GM21737 (cell line): ENCODE results near the gene SCUBE2.
"Not testable (repeated sequence)": the region's sequence is repeated elsewhere in the genome, so short reads cannot be mapped to it uniquely, and the experiment has no call there.

Experiments used
- ATAC-seq: cut with Tn5 transposase; IDR thresholded peaks from one replicate; pipeline ENCODE4 v1.9.1; 2021; ENCODE audit warnings: mild to moderate bottlenecking, moderate library complexity; ENCODE audit not compliant: unreplicated experiment

The SCUBE2 gene

DNA sequence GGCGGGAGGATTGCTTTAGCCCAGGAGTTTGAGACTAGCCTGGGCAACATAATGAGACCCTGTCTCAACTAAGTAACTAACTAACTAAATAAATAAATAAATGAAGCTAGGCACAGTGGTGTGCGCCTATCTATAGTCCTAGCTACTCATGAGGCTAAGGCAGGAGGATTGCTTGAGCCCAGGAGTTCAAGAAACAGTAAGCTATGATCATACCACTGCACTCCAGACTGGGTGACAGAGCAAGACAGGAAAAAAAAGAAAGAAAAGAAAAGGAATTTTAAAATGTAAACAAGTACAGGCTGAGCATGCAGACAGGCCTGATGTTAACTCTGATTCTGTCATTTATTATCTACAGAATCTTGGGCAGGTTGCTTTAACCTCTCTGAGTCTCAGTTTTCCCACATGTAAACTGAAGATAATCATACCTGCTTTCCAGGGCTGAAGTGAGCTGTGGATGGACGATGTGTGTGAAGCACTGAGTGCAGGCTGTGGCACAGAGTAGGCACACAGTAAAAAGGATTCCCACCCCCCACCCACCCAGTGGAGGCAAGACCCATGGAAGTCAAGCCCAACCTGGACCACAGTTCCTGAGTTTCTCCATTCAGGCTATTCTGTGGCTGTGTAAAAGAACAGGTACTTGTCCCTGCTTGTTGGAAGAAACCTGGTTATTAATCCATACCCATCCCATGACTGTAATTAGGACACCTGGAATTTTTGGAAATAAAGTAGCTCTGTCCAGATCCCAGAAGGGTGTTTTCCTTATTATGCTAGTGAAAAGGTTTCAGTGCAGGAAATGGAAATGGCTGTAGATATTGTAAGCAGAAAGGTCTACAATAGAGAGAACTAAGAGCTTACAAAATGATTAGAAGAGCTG, 18.7 kb upstream of the SCUBE2 start:
- ATAC-seq: no peak

DNA sequence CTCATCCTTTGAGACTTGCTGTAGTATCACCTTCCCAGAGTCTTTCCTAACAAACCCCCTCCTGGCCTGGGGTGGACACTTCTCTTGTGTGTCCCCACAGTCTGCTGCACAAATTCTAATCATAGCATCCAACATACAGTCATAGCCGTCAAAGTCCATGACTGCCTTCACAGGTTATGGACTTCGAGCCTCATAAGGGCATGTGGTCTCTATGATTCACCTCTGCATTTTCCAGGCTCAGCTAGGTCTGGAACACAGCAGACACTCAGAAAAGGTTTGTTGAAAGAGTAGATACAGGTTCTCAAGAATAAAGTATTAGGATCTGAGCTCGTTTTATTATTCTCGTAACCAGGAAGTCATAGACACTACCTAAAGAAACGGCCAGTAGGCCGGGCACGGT, 13.2 kb upstream of the SCUBE2 start:
- no peak for ATAC-seq

DNA sequence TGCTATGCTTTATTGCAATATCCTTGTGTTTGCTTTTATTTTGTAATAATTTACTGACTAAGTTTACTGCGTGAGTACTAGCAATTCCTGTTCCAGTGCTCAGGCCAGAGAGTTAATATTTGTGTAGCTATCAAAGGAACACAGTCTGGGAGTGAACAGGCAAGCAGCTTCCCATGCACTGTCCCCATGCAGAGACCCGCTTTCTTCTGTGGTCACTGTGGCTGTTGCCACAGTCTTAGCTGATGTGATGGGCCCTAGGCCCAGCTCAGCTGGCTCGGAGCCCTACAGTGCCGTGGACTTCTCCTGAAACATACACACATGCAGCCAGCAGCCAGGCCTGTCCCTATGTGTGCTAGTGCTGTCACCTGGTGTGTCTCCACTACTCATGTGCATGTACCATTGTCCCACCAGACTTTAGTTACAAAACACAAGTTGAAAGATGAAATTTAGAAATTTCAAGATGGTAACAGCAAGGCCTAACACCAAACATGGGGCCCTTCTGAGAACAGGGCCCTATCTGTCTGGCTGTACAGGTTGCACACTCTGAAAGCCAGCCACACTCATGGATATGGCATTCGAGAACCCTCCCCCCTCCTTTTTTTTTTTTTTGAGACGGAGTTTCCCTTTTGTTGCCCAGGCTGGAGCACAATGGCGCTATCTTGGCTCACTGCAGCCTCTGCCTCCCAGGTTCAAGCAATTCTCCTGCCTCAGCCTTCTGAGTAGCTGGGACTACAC, 12.3 kb upstream of the SCUBE2 start:
- no peak for ATAC-seq

- no peak for ATAC-seq
Observed at GRCh38 chr11:9099617-9100016, 8.2 kb upstream of the SCUBE2 start.

DNA sequence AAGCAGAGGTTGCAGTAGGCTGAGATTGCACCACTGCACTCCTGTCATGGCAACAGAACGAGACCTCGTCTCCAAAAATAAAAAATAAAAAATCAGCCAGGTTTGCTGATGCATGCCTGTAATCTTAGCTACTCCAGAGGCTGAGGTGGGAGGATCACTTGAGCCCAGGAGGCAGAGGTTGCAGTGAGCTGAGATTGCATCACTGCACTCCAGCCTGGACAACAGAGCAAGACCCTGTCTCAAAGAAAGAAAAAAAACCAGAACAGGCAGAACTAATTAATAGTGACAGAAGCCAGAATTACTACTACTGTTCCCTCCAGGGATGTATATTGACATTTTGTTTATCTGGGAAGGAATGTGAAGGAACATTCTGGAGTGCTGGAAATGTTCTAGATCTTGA, 7.1 kb upstream of the SCUBE2 start:
- ATAC-seq: not testable (repeated sequence)

DNA sequence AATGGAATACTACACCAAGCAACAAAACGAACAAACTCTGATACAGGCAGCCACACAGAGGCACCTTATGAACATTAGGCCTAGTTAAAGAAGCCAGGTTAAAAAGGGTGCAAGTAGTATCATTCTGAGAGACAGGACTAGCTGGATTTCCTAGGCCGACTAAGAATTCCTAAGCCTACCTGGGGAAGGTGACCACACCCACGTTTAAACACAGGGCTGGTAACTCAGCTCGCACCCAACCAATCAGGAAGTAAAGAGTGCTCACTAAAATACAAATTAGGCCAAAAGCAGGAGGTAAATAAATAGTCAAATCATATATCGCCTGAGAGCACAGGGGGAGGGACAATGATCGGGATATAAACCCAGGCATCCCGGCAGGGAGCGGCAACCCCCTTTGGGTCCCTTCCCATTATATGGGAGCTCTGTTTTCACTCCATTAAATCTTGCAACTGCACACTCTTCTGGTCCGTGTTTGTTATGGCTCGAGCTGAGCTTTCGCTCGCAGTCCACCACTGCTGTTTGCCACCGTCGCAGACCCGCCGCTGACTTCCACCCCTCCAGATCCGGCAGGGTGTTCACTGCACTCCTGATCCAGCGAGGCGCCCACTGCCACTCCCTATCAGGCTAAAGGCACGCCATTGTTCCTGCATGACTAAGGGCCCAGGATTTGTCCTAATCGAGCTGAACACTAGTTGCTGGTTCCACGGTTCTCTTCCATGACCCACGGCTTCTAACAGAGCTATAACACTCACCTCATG, 6.0 kb upstream of the SCUBE2 start:
- not testable (repeated sequence) for ATAC-seq

DNA sequence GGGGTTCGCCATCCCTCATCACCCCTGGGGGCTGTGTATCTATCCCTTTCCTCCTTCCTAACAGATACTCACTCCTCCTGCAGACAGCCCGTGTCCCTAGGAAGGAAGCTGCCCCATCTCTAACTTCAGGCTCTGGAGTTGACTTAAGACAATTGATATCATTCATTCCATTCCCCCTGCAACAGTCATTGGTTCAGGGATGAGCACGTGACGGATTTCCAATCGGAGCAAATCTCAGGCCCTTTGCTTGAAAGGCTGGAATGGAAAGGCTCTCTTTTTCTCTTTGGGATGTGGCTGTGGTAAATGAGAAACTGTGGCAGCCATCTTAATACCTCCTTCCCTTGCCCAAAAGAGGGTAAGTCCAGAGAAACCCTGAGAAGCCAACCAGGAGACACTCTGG, 5.0 kb upstream of the SCUBE2 start:
- no peak for ATAC-seq

DNA sequence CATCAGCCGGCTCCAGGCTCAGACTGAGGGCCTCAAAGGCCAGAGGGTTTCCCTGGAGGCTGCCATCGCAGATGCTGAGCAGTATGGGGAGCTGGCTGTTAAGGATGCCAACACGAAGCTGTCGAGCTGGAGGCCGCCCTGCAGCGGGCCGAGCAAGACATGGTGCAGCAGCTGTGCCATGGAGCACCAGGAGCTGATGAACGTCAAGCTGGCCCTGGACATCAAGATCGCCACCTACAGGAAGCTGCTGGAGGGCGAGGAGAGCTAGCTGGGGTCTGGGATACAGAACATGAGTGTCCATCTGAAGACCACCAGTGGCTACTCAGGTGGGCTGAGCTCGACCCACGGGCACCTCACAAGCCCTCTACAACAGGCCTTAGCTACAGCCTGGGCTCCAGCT, 4.0 kb upstream of the SCUBE2 start:
- no peak for ATAC-seq

- ATAC-seq: no peak
Observed at GRCh38 chr11:9094420-9094819, 3.0 kb upstream of the SCUBE2 start.

GRCh38 chr11:9092853-9093778, 1.7 kb upstream of the SCUBE2 start:
- ATAC-seq: no peak

DNA sequence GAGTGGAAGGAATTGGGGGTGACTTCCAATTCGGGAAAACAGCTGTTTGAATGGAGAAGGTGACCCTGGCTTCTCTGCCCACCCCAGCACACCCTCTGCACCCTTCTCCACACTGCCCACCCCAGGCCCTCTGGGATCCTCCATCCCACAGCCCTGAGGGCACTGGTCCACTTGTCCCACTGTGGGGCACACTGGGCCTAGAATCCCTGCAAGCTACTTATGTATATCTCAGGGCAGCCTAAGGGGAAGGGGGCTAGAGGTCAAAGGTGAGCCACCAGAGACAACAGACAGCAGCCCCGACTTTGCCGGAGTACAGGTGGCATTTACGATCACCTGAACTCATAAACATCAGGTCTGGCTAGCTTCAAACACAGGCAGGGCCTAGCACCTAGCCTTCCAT, 673 bp upstream of the SCUBE2 start:
- no peak for ATAC-seq

DNA sequence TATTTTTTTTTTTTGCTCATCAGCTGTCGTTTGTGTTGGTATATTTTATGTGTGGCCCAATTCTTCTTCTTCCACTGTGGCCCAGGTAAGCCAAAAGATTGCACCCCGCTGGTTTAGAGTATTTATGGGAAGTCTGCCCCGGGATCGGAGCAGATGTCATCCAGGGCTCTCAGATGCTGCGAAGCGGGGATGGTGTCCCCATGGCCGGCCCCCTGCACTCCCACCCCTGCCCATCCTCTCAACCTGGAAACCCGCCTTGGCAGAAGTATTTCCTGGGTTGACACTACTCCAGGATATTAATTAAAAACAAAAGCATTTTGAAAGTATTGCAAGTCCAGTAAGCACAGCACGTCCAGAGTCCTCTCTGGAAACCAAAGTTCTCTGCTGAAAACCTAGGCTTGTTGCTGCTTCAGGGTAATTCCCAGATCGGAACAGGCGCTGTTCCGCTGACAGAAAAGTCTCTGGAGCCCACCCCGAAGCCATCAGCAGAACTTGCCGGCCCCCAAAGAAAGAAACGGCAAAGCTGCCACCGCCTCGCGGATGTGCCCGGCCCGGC, 833 bp downstream of the SCUBE2 start:
- ATAC-seq: no peak

GRCh38 chr11:9089636-9090035, 1.8 kb downstream of the SCUBE2 start:
- ATAC-seq: no peak

- no peak for ATAC-seq
Observed at GRCh38 chr11:9089061-9089460, 2.3 kb downstream of the SCUBE2 start.

DNA sequence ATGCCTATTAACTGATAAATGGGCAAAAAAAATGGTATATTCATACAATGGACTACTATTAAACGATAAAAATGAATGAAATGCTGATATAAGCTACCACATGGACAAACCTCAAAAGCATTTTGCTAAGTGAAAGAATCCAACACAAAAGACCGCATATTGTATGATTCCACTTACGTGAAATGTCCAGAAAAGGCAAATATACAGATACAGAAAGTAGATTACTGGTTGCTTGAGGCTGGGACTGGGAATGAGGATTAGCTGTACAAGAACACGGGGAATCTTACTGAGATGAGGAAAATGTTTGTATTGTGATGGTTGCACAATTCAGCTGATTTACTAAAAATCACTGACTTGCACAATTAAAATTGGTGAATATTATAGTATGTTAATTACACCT, 8.8 kb downstream of the SCUBE2 start:
- ATAC-seq: no peak

- ATAC-seq: no peak
Observed at GRCh38 chr11:9081153-9081552, 10.2 kb downstream of the SCUBE2 start.

GRCh38 chr11:9078113-9079086, 13.0 kb downstream of the SCUBE2 start:
- ATAC-seq: no peak

DNA sequence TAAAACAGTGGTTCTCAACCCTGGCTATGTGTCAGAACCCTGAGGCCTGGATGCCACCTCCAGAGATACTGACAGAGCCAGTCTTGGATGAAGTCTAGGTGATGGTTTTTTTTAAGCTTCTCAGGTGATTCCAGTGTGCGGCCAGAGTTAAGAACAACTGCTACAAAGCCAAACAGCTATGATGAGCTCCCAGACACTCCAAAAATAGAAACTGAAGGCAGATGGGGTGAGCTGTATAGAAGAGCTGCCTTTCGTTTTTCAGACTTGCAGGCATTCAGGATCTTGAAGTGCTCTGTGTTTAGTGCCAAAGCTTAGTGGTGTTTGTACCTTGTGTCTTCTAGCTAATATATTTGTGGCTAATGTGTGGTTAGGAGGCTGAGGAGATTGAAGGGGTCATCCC, 14.2 kb downstream of the SCUBE2 start:
- no peak for ATAC-seq

GRCh38 chr11:9076661-9077060, 14.7 kb downstream of the SCUBE2 start:
- no peak for ATAC-seq
